Vagina (tissue), 2 donors: ENCODE measurements around the gene TTC1. TPM values are rescaled to one million over a fixed set of nuclear protein-coding genes. Genes with fewer than 3 reads are reported as not detected.

Experiments used
- DNase-seq, 2 donors: peaks; one replicate each; pipeline ENCODE4 v3.0.0-alpha.2; 2017; ENCODE audit errors: extremely low spot score in 2 of 2
- H3K27ac ChIP-seq: fragments of 200-600 bp; sonication (generic); one replicate; pipeline ENCODE4 v1.5.1; 2019
- H3K27me3 ChIP-seq: fragments of 200-600 bp; sonication (generic); one replicate; pipeline ENCODE4 v1.5.1; 2019
- H3K36me3 ChIP-seq, 2 donors: fragments of 200-600 bp; sonication (generic); one replicate each; pipeline ENCODE4 v1.5.1; 2017 to 2019
- H3K4me1 ChIP-seq: fragments of 200-600 bp; sonication (generic); one replicate; pipeline ENCODE4 v1.5.1; 2019
- H3K4me3 ChIP-seq, 2 donors: fragments of 200-600 bp; sonication (generic); 1 replicate in 1 of 2; 2 replicates in 1 of 2; pipeline ENCODE4 v1.5.1; 2016 to 2019
- H3K9me3 ChIP-seq: fragments of 200-600 bp; sonication (generic); one replicate; pipeline ENCODE4 v1.5.1; 2019
- POLR2A ChIP-seq, 2 donors: fragments of 450-650 bp; IDR thresholded peaks; one replicate each; pipeline ENCODE4 v1.6.1; 2017; ENCODE audit warnings: antibody characterized with exemption in 2 of 2, mild to moderate bottlenecking in 2 of 2, moderate library complexity in 2 of 2
- POLR2AphosphoS5 ChIP-seq, 2 donors: sonication (generic); formaldehyde crosslinking; IDR thresholded peaks; one replicate each; pipeline ENCODE4 v1.9.0; 2017; ENCODE audit warnings: antibody characterized with exemption in 2 of 2, mild to moderate bottlenecking in 2 of 2, low read depth in 1 of 2; ENCODE audit not compliant: insufficient read depth in 1 of 2
- intact Hi-C: fragments of 100-400 bp; cut with DNase I; formaldehyde crosslinking; loops from one replicate; pipeline ENCODE4 v1.15.1; 2023
- total RNA-seq: library from RNA; depleted of rRNA; stranded (reverse); fragments of >200 nt; gene quantifications from one replicate; pipeline ENCODE4 v1.2.3, GENCODE V29; 2016
- TF ChIP-seq, protein P1 (sequence below), 3 experiments: fragments of 450-650 bp in 2 of 3; fragments of 200-600 bp in 1 of 3; sonication (generic) in 1 of 3; IDR thresholded peaks; one replicate each; pipeline ENCODE4 v1.5.1; 2017 to 2019; ENCODE audit warnings: antibody characterized with exemption in 3 of 3, mild to moderate bottlenecking in 2 of 3, moderate library complexity in 2 of 3

The TTC1 gene
- total RNA-seq, 1 donor from 2014 or later = 29.7 TPM

DNA sequence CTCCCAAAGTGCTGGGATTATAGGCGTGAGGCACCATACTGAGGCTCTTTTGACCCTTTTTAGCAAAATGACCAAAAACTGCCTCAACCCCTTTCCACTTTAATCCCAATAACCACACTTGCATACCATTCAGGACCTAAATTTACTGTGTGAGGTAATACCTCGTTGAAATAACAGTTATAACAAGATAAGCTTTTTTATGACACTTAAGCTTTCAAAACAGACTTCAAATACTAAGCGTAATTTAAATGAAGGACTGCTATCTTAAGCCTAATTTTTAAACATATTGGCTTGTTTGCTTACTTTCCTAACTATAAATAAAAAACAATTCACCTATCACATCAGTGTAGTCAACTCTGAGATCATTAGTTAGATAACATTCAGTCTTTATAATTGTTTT is 72.6 kb downstream of the TTC1 start:
- intact Hi-C loops = no loop called here
- DNase-seq = no peak
- no peak overlapping the region for H3K27ac ChIP-seq
- H3K4me3 ChIP-seq = no peak overlapping the region
- H3K36me3 ChIP-seq = peaks cover 0 to 9% of the 10 kb centered on the region in 2 donors
- TF ChIP-seq POLR2A (IDR thresholded peaks at IDR 0.05) = no peak
- no peak for TF ChIP-seq POLR2AphosphoS5 (IDR thresholded peaks at IDR 0.05; ENCODE audit: insufficient read depth in 1 of 2, low read depth in 1 of 2)
- TF ChIP-seq, protein P1, sequence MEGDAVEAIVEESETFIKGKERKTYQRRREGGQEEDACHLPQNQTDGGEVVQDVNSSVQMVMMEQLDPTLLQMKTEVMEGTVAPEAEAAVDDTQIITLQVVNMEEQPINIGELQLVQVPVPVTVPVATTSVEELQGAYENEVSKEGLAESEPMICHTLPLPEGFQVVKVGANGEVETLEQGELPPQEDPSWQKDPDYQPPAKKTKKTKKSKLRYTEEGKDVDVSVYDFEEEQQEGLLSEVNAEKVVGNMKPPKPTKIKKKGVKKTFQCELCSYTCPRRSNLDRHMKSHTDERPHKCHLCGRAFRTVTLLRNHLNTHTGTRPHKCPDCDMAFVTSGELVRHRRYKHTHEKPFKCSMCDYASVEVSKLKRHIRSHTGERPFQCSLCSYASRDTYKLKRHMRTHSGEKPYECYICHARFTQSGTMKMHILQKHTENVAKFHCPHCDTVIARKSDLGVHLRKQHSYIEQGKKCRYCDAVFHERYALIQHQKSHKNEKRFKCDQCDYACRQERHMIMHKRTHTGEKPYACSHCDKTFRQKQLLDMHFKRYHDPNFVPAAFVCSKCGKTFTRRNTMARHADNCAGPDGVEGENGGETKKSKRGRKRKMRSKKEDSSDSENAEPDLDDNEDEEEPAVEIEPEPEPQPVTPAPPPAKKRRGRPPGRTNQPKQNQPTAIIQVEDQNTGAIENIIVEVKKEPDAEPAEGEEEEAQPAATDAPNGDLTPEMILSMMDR (IDR thresholded peaks at IDR 0.05) = no peak
- no peaks in the 10 kb centered on the region for H3K9me3 ChIP-seq
- peaks cover 13% of the 10 kb centered on the region for H3K4me1 ChIP-seq
- H3K27me3 ChIP-seq = no peaks in the 10 kb centered on the region

DNA sequence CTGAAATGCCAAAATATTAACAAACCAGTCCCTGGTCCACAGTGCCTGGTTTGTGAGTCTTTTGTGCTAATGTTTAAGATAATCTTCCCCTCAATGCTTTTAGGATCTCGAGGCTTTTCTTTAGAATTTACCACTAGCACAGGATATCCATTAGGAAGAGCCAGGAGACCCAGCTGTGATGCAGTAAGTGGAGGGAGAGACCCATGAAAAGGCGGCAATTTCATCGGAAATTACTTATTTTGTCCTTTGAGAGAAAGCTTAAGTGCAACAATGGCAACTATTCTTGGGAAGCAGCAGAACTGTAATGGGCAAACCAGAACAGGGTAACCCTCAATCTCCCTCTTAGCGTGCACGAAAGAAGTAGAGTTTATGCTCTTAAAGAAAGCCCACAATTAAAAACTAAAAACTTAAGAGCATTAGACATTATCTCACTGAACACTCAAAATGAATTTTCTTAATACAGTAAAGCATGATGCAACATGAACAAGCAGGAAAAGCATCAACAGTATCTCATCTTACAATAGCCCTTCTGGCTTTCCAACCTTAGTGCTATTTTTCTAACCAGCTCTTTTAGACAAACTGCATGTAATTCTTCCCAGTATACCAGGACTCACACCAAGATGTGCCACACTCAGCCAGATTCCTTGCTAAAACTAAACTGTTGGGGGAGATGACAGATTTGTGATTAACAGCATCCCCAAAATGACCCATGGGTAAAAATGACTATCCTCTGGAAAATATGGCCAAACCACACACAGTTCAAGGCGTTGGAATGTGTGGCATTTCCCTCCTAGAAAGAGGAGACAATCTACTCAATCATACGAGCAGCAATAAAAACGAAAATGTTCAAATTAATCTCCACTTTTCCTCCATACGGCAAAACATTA is 73.9 kb downstream of the TTC1 start:
- H3K27me3 ChIP-seq = no peaks in the 10 kb centered on the region
- TF ChIP-seq, protein P1 (IDR thresholded peaks at IDR 0.05) = no peak
- no peak for TF ChIP-seq POLR2A (IDR thresholded peaks at IDR 0.05)
- no peak for TF ChIP-seq POLR2AphosphoS5 (IDR thresholded peaks at IDR 0.05; ENCODE audit: insufficient read depth in 1 of 2, low read depth in 1 of 2)
- DNase-seq = no peak
- no peak overlapping the region for H3K4me3 ChIP-seq
- no peak overlapping the region for H3K27ac ChIP-seq
- intact Hi-C loops = no loop called here
- no peaks in the 10 kb centered on the region for H3K36me3 ChIP-seq
- H3K9me3 ChIP-seq = no peaks in the 10 kb centered on the region
- H3K4me1 ChIP-seq = peaks cover 13% of the 10 kb centered on the region

DNA sequence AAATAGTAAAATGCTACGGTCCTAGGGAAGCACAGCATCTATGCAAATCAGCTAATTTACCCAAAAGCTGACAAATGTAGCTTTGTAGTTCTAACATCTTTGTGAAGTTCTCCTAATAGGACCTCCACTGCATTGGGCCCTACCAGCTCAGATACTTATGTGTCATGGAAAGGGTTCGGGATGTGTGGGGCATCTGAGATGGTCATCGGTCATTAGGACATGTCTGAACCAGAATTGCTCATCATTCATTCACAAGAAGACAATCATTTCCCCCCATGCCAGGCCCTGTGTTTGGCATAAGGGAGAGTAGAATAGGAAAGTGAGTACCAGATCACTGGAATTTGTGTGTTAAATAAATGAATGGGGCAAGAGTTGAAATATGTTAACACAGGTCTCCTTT is 74.6 kb downstream of the TTC1 start:
- no peaks in the 10 kb centered on the region for H3K36me3 ChIP-seq
- H3K27me3 ChIP-seq = no peaks in the 10 kb centered on the region
- H3K27ac ChIP-seq = no peak overlapping the region
- intact Hi-C loops = no loop called here
- no peaks in the 10 kb centered on the region for H3K9me3 ChIP-seq
- DNase-seq = no peak
- peaks cover 13% of the 10 kb centered on the region for H3K4me1 ChIP-seq
- no peak for TF ChIP-seq POLR2AphosphoS5 (IDR thresholded peaks at IDR 0.05; ENCODE audit: insufficient read depth in 1 of 2, low read depth in 1 of 2)
- TF ChIP-seq POLR2A (IDR thresholded peaks at IDR 0.05) = no peak
- TF ChIP-seq, protein P1 (IDR thresholded peaks at IDR 0.05) = no peak
- no peak overlapping the region for H3K4me3 ChIP-seq

DNA sequence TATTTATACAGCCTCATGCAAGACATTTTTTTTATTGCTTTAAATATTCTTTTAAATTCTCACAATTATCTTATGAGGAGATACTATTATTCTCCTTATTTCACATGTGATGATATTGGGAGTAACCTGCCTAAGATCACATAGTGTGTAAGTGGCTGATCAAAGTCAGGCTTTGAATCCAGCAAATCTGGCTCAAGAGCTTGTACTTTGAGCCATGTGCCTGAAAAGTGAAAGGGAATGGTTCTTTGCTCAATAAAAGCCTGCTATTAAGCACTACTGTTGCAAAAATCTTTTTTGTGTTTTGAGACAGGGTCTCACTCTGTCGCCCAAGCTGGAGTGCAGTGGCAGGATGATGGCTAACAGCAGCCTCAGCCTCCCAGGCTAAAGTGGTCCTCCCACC is 75.2 kb downstream of the TTC1 start:
- Histone ChIP-seq H3K36me3 (no peaks in the 10 kb centered on the region), H3K27ac (no peak overlapping the region), H3K4me3 (no peak overlapping the region), H3K27me3 (no peaks in the 10 kb centered on the region), H3K4me1 (peaks cover 13% of the 10 kb centered on the region), H3K9me3 (no peaks in the 10 kb centered on the region)
- no peak for TF ChIP-seq POLR2A (IDR thresholded peaks at IDR 0.05)
- TF ChIP-seq, protein P1 (IDR thresholded peaks at IDR 0.05) = no peak
- no peak for TF ChIP-seq POLR2AphosphoS5 (IDR thresholded peaks at IDR 0.05; ENCODE audit: insufficient read depth in 1 of 2, low read depth in 1 of 2)
- no peak for DNase-seq
- intact Hi-C loops = no loop called here

DNA sequence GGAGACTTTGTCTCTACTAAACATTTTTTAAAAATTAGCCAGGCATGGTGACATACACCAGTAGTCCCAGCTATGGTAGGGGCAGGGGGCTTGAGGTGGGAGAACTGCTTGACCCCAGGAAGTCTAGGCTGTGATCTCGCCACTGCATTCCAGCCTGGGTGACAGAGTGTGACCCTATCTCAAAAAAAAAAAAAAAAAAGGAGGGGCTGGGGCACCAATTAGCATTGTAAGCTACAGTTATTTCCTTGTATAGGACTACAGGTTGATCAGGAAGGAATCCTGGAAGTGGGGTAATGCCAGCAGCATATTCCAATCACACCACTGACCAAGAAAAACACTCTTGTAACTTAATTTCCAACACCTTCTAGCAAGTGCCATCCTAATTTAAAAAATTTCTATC is 78.3 kb downstream of the TTC1 start:
- Histone ChIP-seq H3K4me3 (no peak overlapping the region), H3K27me3 (no peaks in the 10 kb centered on the region), H3K9me3 (no peaks in the 10 kb centered on the region), H3K36me3 (peaks cover 0 to 3% of the 10 kb centered on the region in 2 donors), H3K27ac (no peak overlapping the region), H3K4me1 (peaks cover 13% of the 10 kb centered on the region)
- no peak for DNase-seq
- TF ChIP-seq, protein P1 (IDR thresholded peaks at IDR 0.05) = no peak
- intact Hi-C loops = no loop called here
